Colonic mucosa (tissue), 4 donors: ENCODE results near the gene PDHB. TPM values are rescaled to one million over a fixed set of nuclear protein-coding genes. Genes with fewer than 3 reads are reported as not detected.

ENCODE experiments used
- DNase-seq: peaks from one replicate; pipeline ENCODE4 v3.0.0-alpha.2; 2020
- H3K27ac ChIP-seq: fragments of 200-600 bp; one replicate; pipeline ENCODE4 v1.8.0; 2021
- H3K27me3 ChIP-seq: fragments of 200-600 bp; one replicate; pipeline ENCODE4 v1.8.0; 2021
- H3K36me3 ChIP-seq: fragments of 200-600 bp; one replicate; pipeline ENCODE4 v1.8.0; 2021
- H3K4me1 ChIP-seq: fragments of 200-600 bp; one replicate; pipeline ENCODE4 v1.8.0; 2021; ENCODE audit warnings: mild to moderate bottlenecking
- H3K4me3 ChIP-seq: fragments of 200-600 bp; one replicate; pipeline ENCODE4 v1.8.0; 2021
- H3K9ac ChIP-seq, 2 donors: one replicate each; pipeline ENCODE4 v1.7.0; 2013; ENCODE audit warnings: control low read depth in 2 of 2, low read depth in 2 of 2, low read length in 2 of 2
- H3K9me3 ChIP-seq: fragments of 200-600 bp; one replicate; pipeline ENCODE4 v1.8.0; 2021
- intact Hi-C: fragments of 100-400 bp; cut with DNase I; formaldehyde crosslinking; loops from one replicate; pipeline ENCODE4 v1.14.1; 2022
- total RNA-seq, 2 donors: library from RNA; stranded (reverse); fragmentation: NEBNext Ultra II Directional in 1 of 2; extraction: Animal tissue kit (Norgen Biotek cat#: 25700) in 1 of 2; gene quantifications; one replicate each; pipeline ENCODE4 v1.2.1, GENCODE V29; 2021
- TF ChIP-seq, protein P1 (sequence below): fragments of 200-600 bp; IDR thresholded peaks from one replicate; pipeline ENCODE4 v1.8.0; 2022; ENCODE audit warnings: antibody characterized with exemption, mild to moderate bottlenecking
- donor health status: healthy.
- donor health status: DM: no; HTN: no; CAD: no.
- donor health status: DM: no; HTN: no; CAD: no.

The PDHB gene
- total RNA-seq, 2 donors from 2014 or later = 66.9 to 87.4 TPM

GRCh38 chr3:58418227-58418626 is 15.4 kb downstream of the PDHB start:
- intact Hi-C loops = loop anchor here (10.0 kb wide), 1 partner anchor 233 kb away; no protein-coding TSS in a partner anchor
- TF ChIP-seq, protein P1, sequence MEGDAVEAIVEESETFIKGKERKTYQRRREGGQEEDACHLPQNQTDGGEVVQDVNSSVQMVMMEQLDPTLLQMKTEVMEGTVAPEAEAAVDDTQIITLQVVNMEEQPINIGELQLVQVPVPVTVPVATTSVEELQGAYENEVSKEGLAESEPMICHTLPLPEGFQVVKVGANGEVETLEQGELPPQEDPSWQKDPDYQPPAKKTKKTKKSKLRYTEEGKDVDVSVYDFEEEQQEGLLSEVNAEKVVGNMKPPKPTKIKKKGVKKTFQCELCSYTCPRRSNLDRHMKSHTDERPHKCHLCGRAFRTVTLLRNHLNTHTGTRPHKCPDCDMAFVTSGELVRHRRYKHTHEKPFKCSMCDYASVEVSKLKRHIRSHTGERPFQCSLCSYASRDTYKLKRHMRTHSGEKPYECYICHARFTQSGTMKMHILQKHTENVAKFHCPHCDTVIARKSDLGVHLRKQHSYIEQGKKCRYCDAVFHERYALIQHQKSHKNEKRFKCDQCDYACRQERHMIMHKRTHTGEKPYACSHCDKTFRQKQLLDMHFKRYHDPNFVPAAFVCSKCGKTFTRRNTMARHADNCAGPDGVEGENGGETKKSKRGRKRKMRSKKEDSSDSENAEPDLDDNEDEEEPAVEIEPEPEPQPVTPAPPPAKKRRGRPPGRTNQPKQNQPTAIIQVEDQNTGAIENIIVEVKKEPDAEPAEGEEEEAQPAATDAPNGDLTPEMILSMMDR = no peak

DNA sequence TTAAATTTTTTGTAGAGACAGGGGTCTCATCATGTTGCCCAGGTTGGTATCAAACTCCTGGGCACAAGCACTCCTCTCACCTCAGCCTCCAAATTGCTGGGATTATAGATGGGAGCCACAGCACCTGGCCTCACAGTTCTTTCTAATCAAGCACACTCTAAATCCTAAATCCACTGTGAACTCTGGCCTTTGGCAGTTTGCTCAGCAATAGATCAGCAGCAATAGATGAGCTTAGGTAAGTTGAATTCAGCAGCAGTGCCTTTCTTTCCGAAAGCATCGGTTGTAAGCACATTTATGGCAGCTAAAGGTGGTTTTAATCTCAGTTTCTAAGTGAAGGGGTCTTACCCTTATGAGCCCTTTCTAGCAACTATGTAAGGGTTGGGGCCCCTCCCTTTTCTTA is 16.6 kb downstream of the PDHB start:
- TF ChIP-seq, protein P1 = no peak
- Histone ChIP-seq H3K9me3 (no peaks in the 10 kb centered on the region), H3K27ac (no peak overlapping the region), H3K4me3 (no peak overlapping the region), H3K36me3 (no peaks in the 10 kb centered on the region), H3K9ac (no peak overlapping the region), H3K4me1 (no peaks in the 10 kb centered on the region), H3K27me3 (no peaks in the 10 kb centered on the region)
- DNase-seq = no peak
- intact Hi-C loops = loop anchor here (10.0 kb wide), 1 partner anchor 232 kb away; no protein-coding TSS in a partner anchor

More at GRCh38 chr3:58418227-58418626, 15.4 kb downstream of the PDHB start:
- no peak overlapping the region for H3K9ac ChIP-seq
- no peak overlapping the region for H3K4me3 ChIP-seq
- H3K36me3 ChIP-seq = no peaks in the 10 kb centered on the region
- no peak overlapping the region for H3K27ac ChIP-seq
- DNase-seq = no peak
- no peaks in the 10 kb centered on the region for H3K27me3 ChIP-seq
- no peaks in the 10 kb centered on the region for H3K4me1 ChIP-seq
- H3K9me3 ChIP-seq = no peaks in the 10 kb centered on the region

DNA sequence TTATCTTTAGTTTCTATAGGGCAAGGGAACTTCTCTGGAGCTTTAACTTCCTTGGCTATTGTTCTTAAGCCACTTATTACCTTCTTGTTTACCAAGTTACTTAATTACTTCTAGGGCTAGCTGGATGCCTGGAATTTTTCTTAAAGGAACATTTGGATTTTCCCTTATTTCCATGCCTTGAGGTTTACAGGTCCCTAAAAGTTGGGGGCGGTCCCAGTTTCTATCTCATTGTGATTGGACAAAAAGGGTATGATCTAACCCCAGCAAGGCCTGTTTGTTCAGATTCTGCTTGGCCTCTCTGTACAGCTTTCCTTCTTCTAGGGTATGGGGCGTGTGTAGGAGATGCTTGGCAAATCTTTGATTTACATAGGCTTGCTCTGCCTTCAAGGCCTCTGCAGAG is 17.4 kb downstream of the PDHB start:
- TF ChIP-seq, protein P1 = no peak
- Histone ChIP-seq H3K9ac (no peak overlapping the region), H3K9me3 (no peaks in the 10 kb centered on the region), H3K36me3 (no peaks in the 10 kb centered on the region), H3K4me3 (no peak overlapping the region), H3K27ac (no peak overlapping the region), H3K4me1 (no peaks in the 10 kb centered on the region), H3K27me3 (no peaks in the 10 kb centered on the region)
- intact Hi-C loops = loop anchor here (10.0 kb wide), 1 partner anchor 231 kb away; no protein-coding TSS in a partner anchor
- no peak for DNase-seq

DNA sequence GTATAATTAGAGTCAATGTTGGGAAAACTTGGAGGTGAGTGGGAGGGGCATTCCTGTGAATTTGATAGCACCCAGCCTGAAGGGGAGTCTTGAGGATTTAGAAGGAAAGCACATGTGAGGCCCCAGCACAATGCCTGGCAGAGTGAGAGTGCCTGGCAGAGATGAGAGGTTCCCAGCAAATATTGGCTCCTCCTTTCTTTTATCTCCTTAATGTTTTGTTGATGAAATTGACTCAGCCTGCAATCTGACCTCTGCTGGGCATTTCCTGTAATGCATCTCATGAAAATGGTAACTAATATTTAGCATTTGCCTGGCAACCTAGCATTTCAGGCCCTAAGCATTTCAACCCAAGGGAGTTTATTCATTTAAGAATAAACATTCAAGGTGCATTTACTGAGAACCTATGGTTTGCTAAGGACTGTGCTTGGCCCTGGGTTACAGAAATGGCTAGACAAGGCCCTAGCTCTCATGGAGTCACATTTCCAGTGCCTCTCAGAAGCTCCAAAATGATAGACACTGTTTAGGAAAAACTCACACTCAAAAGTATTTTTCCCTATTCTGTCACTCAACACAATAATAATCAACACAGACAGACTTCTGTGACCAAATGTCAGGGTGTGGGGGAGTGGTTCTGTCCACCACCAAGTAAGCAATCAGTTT is 19.0 kb downstream of the PDHB start:
- peak; percentile 66 for DNase-seq
- Histone ChIP-seq H3K4me1 (no peaks in the 10 kb centered on the region), H3K27me3 (no peaks in the 10 kb centered on the region), H3K36me3 (no peaks in the 10 kb centered on the region), H3K4me3 (no peak overlapping the region), H3K9me3 (no peaks in the 10 kb centered on the region), H3K9ac (no peak overlapping the region), H3K27ac (no peak overlapping the region)
- TF ChIP-seq, protein P1 = peak; percentile 68
- intact Hi-C loops = loop anchor here (10.0 kb wide), 1 partner anchor 230 kb away; no protein-coding TSS in a partner anchor

- H3K9ac ChIP-seq = no peak overlapping the region
- no peaks in the 10 kb centered on the region for H3K4me1 ChIP-seq
- intact Hi-C loops = loop anchor here (2.0 to 10.0 kb wide), 2 partner anchors 95 to 227 kb away; no protein-coding TSS in a partner anchor
- H3K4me3 ChIP-seq = no peak overlapping the region
- TF ChIP-seq, protein P1 = no peak
- no peaks in the 10 kb centered on the region for H3K36me3 ChIP-seq
- no peak for DNase-seq
- no peak overlapping the region for H3K27ac ChIP-seq
- no peaks in the 10 kb centered on the region for H3K9me3 ChIP-seq
- H3K27me3 ChIP-seq = no peaks in the 10 kb centered on the region
These were observed 21.5 kb downstream of the PDHB start for GRCh38 chr3:58411851-58412830.
